ENCODE data around the gene CDKN1B.

CDKN1B gene

GRCh38 chr12:12716793-12717585 is at the start of gene CDKN1B:
Gene CDKN1B (plus strand): TSS chr12:12717368. CDS start chr12:12717840, 472 bp downstream.
- peak; percentile 81 for DNase-seq

GRCh38 chr12:12668005-12668404 is 49.2 kb upstream of the CDKN1B start:
- DNase-seq = no peak

DNA sequence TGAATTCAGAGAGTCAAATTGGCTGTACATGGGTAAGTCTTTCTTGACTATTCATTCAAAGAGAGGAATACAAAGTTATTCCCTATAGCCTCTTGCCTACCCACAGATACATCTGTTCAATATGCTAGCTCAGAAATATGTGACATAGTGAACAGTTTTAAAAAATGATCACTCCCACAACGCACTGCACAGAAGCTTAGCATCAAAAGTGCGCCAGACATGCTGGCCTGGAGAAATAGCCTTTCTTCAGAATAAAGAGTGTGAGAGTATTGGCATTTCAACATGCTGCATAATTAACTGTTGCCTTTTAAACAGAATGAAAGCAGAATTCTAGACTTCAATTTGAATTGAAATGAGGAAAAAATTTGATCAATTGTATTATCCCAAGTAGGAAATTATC is 48.1 kb upstream of the CDKN1B start:
- DNase-seq = no peak

- DNase-seq = no peak
Measured at GRCh38 chr12:12671850-12672660, 45.1 kb upstream of the CDKN1B start.

GRCh38 chr12:12673296-12673695 is 43.9 kb upstream of the CDKN1B start:
- no peak for DNase-seq

DNA sequence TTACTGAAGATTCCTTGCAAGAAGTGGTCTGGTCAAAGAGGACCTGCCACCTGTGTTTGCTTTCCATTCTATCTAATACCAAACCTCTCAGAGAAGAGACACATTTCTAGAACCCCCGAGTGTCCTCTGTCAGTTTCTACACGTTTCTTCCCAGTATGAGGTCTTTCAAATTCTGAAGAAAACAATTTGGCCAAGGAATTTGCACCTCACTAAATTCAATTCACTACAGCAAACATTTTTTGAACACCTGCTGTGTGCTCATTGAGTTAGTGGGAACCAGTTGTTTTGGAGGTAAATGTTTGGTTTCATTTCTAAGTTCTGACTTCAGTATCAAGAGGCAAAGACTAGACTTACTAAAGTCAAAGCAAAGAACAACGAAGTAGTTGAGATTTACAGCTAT is 40.6 kb upstream of the CDKN1B start:
- no peak for DNase-seq

- DNase-seq = no peak
Measured at GRCh38 chr12:12681061-12681765, 36.0 kb upstream of the CDKN1B start.

DNA sequence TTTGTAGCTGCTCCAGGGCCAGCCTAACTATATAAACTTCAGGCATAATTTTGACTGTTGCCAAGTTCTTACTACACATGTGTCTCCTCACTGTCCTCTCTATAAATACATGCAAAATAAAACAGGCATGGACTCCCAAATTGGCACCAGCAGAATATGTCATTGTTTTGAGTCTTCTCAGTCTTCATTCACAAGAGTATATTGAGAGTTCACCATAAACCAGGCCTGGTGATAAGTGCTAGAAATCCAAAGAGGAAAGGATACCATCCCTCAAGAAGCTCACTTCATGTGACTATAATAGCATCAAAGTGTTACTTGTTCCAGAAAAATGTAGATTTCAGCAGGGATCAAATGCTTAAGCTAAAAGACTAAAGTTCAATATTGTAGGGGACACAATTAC is 34.9 kb upstream of the CDKN1B start:
- DNase-seq = no peak

GRCh38 chr12:12683136-12683697 is 34.0 kb upstream of the CDKN1B start:
- DNase-seq = no peak

- DNase-seq = no peak
Measured at GRCh38 chr12:12683725-12684124, 33.4 kb upstream of the CDKN1B start.

GRCh38 chr12:12684375-12685106 is 32.6 kb upstream of the CDKN1B start:
- DNase-seq = peak; percentile 67

GRCh38 chr12:12685305-12685704 is 31.9 kb upstream of the CDKN1B start:
- DNase-seq = no peak

DNA sequence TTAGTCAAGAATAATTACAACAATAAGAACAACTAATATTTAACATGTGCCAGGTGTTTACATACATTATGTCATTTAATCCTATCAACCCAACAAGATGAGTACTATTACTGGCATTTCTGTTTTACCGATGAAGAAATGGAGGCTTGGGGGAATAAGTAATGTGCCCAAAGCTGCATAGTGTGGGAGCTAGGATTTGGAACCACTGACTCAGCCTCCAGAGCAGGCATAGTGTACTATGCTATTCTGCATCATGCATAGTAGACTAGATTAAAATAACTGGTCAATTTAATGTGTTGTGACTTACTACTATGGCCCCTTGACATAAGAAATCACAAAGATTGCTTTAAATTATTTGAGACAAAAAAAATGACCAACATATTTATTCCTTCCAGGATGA is 30.7 kb upstream of the CDKN1B start:
- no peak for DNase-seq

DNA sequence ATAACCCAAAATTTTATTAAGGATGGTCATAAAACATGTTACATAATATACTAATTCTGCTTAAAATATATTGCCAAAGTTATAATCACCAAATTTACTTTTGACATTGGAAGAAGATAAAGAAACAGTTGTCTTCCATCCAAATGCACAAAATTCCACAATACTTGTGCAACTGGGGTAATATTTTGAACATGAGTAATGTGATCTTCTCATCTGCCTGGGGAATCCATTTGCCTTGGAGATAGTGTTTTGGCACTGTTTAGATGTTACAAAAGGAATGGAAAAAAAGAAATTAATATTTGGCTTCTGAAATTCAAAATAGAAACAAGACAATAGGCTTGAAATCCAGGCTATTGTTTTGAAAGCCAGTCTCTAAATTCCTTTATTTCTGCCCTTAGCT is 30.2 kb upstream of the CDKN1B start:
- DNase-seq = no peak

- DNase-seq = no peak
Measured at GRCh38 chr12:12689647-12690300, 27.4 kb upstream of the CDKN1B start.

- no peak for DNase-seq
Measured at GRCh38 chr12:12691549-12691948, 25.6 kb upstream of the CDKN1B start.

- DNase-seq = no peak
Measured at GRCh38 chr12:12693111-12693671, 24.0 kb upstream of the CDKN1B start.

DNA sequence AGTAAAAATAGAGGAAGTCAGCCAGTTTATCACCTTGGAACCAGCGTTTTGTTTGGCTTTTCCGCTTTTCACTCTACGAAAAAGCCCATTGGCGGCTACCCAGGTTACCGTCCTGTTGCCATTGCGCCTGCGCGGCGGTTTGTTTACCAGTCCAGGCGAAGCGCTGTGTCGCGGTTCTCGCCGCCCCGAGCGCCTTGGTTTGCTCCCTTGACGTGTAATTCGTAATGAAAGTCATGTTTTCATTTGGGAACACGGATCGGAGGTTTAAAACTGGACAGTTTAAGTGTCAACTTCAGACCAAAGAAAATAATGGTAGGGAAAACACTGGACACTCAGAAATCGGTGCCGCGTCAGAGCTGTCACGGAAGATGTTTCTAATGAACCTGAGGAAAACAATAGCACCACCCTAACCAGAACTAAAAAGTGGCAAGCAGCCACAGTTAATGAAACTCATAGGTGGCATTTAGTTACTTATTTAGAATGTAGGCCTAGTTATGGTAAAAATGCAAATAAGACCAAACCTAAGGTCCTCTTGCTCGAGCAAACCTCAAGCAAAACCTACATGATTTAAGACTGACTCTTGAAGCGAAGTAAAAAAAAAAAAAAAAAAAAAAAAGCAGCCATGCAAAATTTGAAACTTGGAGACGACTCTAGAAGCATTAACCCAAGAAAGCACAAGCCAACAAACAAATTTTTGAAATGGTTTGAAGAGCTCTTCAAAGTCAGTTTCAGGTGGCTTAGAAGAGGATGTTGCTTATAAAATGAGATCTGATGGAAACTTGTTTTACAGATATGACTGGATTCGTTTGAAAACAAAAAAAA is 20.4 kb upstream of the CDKN1B start:
- DNase-seq = peak; percentile 75

DNA sequence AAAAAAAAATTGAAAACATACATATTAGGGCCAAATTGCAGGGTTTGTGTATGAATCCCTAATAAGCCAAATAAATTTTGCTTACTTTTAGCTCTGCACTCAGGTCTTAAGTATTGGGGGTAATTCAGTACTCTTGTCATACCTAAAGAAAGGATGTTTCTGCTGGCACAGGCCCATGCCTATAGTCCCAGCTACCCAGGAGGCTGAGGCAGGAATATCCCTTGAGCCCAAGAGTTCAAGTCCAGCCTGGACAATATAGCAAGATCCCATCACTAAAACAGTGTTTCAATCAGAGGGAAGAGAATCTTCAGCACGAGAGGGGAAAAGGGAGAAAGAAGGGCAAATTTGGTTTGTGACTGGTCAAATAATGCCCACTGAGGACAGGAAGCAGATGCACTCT is 17.8 kb upstream of the CDKN1B start:
- no peak for DNase-seq

GRCh38 chr12:12700254-12700653 is 16.9 kb upstream of the CDKN1B start:
- DNase-seq = no peak

DNA sequence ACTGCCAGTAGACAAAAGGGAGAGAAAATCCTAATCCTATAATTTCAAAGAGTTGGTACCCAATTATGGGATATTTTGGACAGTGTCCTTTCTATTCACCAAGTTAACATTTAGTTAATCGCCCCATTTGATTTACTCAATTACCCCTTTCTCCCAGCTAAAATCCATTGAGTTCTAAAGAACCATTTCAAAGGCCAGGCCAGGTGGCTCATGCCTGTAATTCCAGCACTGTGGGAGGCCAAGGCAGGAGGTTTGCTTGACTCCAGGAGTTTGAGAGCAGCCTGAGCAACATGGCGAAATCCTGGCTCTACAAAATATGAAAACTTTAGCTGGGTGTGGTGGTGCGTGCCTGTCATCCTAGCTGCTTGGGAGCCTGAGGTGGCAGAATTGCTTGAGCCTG is 15.7 kb upstream of the CDKN1B start:
- no peak for DNase-seq
